Measurements from ENCODE around the gene STARD3.

DNA sequence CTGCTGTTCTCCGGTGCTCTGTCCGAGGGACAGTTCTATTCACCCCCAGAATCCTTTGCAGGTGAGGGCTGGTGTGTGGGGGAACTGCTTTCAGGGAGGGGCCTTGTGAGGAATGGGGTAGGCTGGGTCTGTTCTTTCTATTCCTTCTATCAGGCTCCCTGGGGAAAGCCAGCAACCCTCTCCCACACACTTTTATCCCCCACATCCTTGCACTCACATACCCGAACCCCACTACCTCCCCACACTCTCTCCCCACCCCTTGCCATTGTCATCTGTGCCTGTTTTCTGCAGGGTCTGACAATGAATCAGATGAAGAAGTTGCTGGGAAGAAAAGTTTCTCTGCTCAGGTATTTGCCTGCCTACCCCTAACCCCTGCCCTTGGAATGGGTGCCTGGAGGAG is 21.8 kb downstream of the STARD3 start:
- TF ChIP-seq, protein P1, sequence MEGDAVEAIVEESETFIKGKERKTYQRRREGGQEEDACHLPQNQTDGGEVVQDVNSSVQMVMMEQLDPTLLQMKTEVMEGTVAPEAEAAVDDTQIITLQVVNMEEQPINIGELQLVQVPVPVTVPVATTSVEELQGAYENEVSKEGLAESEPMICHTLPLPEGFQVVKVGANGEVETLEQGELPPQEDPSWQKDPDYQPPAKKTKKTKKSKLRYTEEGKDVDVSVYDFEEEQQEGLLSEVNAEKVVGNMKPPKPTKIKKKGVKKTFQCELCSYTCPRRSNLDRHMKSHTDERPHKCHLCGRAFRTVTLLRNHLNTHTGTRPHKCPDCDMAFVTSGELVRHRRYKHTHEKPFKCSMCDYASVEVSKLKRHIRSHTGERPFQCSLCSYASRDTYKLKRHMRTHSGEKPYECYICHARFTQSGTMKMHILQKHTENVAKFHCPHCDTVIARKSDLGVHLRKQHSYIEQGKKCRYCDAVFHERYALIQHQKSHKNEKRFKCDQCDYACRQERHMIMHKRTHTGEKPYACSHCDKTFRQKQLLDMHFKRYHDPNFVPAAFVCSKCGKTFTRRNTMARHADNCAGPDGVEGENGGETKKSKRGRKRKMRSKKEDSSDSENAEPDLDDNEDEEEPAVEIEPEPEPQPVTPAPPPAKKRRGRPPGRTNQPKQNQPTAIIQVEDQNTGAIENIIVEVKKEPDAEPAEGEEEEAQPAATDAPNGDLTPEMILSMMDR (IDR thresholded peaks at IDR 0.05): no peak
- TF ChIP-seq POLR2A (IDR thresholded peaks at IDR 0.05) (no peak), POLR2AphosphoS5 (IDR thresholded peaks at IDR 0.05) (no peak)
